ENCODE data around the gene CUL9. TPM values are rescaled to one million over a fixed set of nuclear protein-coding genes. Genes with fewer than 3 reads are reported as not detected.

The CUL9 gene
- total RNA-seq, 1 donor from 2014 or later, result 10.9 TPM

- ATAC-seq (no peak), DNase-seq (no peak)
- intact Hi-C loops (cut with micrococcal nuclease), result no loop called here
These were observed 10.3 kb upstream of the CUL9 start for GRCh38 chr6:43171707-43172103.

GRCh38 chr6:43172104-43173007 lies 9.6 kb upstream of the CUL9 start:
- intact Hi-C loops (cut with micrococcal nuclease), result no loop called here
- no peak for ATAC-seq
- DNase-seq, result peak; percentile 60

DNA sequence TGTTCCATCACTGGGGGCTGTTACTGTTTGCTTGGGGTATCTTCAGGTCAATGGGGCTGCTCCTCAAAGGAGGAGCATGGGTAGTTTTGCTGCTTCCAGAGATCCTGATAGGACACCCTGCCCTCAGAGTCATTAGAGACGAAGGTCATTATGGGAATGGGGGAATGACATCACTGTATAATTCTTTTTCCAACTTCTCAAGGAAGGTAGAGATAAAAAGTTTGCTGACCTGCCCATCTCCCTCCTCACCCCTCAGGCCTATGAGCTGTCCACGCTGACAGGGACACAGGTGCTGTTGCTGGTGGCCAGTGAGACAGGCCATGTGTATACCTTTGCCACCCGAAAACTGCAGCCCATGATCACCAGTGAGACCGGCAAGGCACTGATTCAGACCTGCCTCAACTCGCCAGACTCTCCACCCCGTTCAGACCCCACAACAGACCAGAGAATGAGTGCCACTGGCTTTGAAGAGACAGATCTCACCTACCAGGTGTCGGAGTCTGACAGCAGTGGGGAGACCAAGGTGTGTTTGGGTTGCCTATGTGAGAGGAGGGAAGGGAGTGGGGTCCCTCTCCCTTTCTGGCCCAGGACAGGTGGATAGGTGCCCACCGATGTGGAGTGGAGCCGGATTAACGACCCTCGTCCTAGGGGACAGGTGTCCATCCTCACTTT lies 8.3 kb upstream of the CUL9 start:
- DNase-seq (no peak), ATAC-seq (no peak)
- intact Hi-C loops (cut with micrococcal nuclease), result no loop called here

GRCh38 chr6:43174263-43175112 lies 7.5 kb upstream of the CUL9 start:
- peak; percentile 94 for DNase-seq
- intact Hi-C loops (cut with micrococcal nuclease), result no loop called here

GRCh38 chr6:43175676-43176422 lies 6.1 kb upstream of the CUL9 start:
- ATAC-seq, result no peak
- DNase-seq, result no peak
- intact Hi-C loops (cut with micrococcal nuclease), result no loop called here

More at GRCh38 chr6:43174263-43175112, 7.5 kb upstream of the CUL9 start:
- ATAC-seq, result peak; percentile 78

- no peak for DNase-seq
- no peak for ATAC-seq
- intact Hi-C loops (cut with micrococcal nuclease), result no loop called here
These were observed 5.6 kb upstream of the CUL9 start for GRCh38 chr6:43176423-43176786.

- DNase-seq (no peak), ATAC-seq (no peak)
- intact Hi-C loops (cut with micrococcal nuclease), result no loop called here
These were observed 3.8 kb upstream of the CUL9 start for GRCh38 chr6:43178150-43178549.

GRCh38 chr6:43178951-43179830 lies 2.8 kb upstream of the CUL9 start:
- intact Hi-C loops (cut with micrococcal nuclease), result no loop called here
- ATAC-seq (no peak), DNase-seq (no peak)

DNA sequence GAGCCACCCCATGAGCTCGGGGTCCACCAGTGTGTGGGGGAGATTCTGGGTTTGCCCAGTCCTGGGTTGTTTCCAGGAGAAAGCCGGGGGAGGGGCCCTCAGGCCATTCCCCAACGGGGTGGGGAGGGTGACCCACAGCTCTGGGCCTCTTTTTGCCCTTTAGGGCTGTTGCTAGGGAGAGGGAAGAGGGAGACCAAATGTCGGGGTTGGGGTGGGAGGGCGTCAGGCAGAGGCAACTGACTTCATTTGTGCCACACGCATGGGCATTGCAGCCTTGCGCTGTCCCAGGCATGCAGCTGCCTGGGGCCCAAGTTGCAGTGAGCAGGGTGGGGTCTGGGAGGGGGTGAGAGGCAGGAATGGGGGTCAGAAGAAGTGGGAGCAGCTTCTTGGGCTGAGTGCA lies 1.9 kb upstream of the CUL9 start:
- intact Hi-C loops (cut with micrococcal nuclease), result no loop called here

DNA sequence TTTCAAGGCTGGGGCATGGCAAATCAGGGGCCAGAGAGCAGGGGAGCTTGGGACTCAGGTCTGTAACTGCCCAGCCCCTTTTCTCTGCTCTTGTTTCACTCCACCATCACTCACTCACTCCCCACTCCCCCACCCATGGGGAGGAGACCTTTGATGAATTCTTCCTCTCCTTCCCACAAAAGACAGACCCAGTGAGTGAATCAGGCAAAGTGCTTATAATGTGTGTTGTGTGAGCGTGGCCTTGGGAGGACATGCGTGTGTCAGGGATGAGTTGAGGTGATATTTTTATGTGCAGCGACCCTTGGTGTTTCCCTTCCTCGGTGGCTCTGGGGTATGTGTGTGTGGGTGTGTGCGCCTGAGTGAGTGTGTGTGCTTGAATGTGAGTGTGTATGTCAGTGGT lies 1.0 kb upstream of the CUL9 start:
- intact Hi-C loops (cut with micrococcal nuclease), result no loop called here
- DNase-seq, result no peak

More for the DNA sequence above, 1.9 kb upstream of the CUL9 start:
- DNase-seq (no peak), ATAC-seq (no peak)

GRCh38 chr6:43181621-43181941 lies 415 bp upstream of the CUL9 start:
- no peak for ATAC-seq
- intact Hi-C loops (cut with micrococcal nuclease), result no loop called here
- no peak for DNase-seq

More for the DNA sequence above, 1.0 kb upstream of the CUL9 start:
- no peak for ATAC-seq

DNA sequence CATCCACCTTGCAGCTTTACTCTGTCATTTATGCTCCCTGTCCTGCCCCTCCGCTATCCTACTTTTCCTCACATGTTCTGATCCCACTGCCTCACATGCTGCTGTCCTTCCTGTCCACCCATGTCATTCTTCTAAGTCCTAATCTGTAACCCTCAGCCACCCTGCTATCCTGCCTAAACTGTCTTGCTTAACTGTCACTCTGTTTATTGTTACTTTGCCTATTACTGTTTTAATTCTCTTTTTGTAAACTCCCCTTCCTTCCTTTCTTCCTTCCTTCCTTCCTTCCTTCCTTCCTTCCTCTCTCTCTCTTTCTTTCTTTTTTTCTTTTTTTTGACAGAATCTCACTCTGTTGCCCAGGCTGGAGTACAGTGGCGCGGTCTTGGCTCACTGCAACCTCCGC lies 1.4 kb downstream of the CUL9 start:
- DNase-seq, result no peak
- no peak for ATAC-seq
- intact Hi-C loops (cut with micrococcal nuclease), result no loop called here

GRCh38 chr6:43184268-43184985 lies 2.4 kb downstream of the CUL9 start:
- ATAC-seq, result no peak
- intact Hi-C loops (cut with micrococcal nuclease), result no loop called here
- DNase-seq, result no peak

GRCh38 chr6:43185391-43185985 lies 3.5 kb downstream of the CUL9 start:
- DNase-seq, result no peak
- ATAC-seq, result no peak
- intact Hi-C loops (cut with micrococcal nuclease), result no loop called here

DNA sequence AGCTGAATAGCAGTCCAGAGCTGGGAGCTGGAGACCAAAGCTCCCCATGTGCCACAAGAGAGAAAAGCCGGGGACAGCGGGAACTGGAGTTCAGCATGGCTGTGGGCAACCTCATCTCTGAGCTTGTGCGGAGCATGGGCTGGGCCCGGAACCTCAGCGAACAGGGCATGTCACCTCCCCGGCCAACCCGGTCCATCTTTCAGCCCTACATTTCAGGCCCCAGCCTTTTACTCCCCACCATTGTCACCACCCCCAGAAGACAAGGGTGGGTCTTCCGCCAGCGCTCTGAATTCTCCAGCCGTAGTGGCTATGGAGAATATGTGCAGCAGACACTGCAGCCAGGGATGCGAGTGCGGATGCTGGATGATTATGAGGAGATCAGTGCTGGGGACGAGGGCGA lies 4.0 kb downstream of the CUL9 start:
- ATAC-seq, result no peak
- no peak for DNase-seq
- intact Hi-C loops (cut with micrococcal nuclease), result no loop called here

DNA sequence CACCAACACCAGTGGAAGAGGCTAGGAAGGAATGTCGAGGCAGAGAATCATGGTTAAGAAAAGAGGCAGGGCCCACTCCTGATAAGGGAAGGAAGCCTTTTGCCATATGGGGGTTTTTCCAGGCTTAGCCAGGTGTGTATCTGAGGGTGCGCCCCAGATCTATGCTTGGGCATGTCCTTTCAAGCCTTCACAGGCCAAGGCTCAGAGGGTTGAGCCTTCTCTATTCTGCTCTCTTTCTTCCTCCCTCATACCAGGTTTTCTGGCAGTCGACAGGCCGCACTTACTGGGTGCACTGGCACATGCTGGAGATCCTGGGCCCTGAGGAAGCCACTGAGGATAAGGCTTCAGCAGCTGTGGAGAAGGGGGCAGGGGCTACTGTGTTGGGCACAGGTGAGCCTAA lies 4.7 kb downstream of the CUL9 start:
- intact Hi-C loops (cut with micrococcal nuclease), result no loop called here
- no peak for ATAC-seq
- DNase-seq, result no peak

DNA sequence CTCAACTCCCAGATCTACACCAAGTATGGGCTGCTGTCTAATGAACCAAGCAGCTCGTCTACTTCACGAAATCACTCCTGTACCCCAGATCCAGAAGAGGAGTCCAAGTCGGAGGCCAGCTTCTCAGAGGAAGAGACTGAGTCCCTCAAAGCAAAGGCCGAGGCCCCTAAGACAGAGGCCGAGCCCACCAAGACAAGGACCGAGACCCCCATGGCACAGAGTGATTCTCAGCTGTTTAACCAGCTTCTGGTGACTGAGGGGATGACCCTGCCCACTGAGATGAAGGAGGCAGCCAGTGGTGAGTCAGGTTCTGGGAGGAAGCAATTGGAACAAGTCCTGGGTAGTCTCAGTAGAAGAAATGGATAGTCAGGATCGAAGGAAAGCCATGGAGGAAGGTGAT lies 5.8 kb downstream of the CUL9 start:
- DNase-seq, result no peak
- intact Hi-C loops (cut with micrococcal nuclease), result no loop called here
- ATAC-seq, result no peak
